ENCODE results near the gene KLF11.

KLF11 gene

GRCh38 chr2:10033251-10034006 lies 9.9 kb upstream of the KLF11 start:
- TF ChIP-seq FOXK2 (IDR thresholded peaks at IDR 0.05) = no peak
- no peak for TF ChIP-seq FOXA1 (IDR thresholded peaks at IDR 0.05)
- TF ChIP-seq TARDBP (IDR thresholded peaks at IDR 0.05) = no peak
- no peak for TF ChIP-seq BHLHE40 (IDR thresholded peaks at IDR 0.05; ENCODE audit: borderline replicate concordance)
- no peak for TF ChIP-seq LEF1 (IDR thresholded peaks at IDR 0.05; ENCODE audit: borderline replicate concordance)
- no peak for TF ChIP-seq ZNF384 (IDR thresholded peaks at IDR 0.05)
- no peak for TF ChIP-seq SP1 (IDR thresholded peaks at IDR 0.05)
- CTCF ChIA-PET = interaction anchor here (1.1 kb wide), 1 partner anchor 49 kb away, joined by 3 read pairs; no protein-coding TSS in a partner anchor
- POLR2A ChIA-PET = no interaction called here
- DNase-seq (ENCODE audit: extremely low spot score) = no peak

GRCh38 chr2:10034333-10035052 lies 8.9 kb upstream of the KLF11 start:
- ChIA-PET POLR2A (interaction anchor here (1.5 kb wide), 1 partner anchor 191 kb away, joined by 4 read pairs; the partner anchor contains the start of gene TAF1B), CTCF (interaction anchor here (0.6 to 0.8 kb wide), 3 partner anchors 47 to 403 kb away, joined by 3 to 4 read pairs (median 4); no protein-coding TSS in a partner anchor)
- no peak for DNase-seq (ENCODE audit: extremely low spot score)
- TF ChIP-seq BHLHE40 (IDR thresholded peaks at IDR 0.05; ENCODE audit: borderline replicate concordance) (no peak), LEF1 (IDR thresholded peaks at IDR 0.05; ENCODE audit: borderline replicate concordance) (no peak), ZNF384 (IDR thresholded peaks at IDR 0.05) (no peak), FOXK2 (IDR thresholded peaks at IDR 0.05) (no peak), TARDBP (IDR thresholded peaks at IDR 0.05) (no peak), ARNT (IDR thresholded peaks at IDR 0.05) (no peak), PKNOX1 (IDR thresholded peaks at IDR 0.05) (no peak), L3MBTL2 (conservative IDR thresholded peaks at IDR 0.05) (no peak), ELF4 (IDR thresholded peaks at IDR 0.05) (no peak), HDGF (IDR thresholded peaks at IDR 0.05; ENCODE audit: borderline replicate concordance) (no peak), SUZ12 (IDR thresholded peaks at IDR 0.05) (no peak), CTBP1 (IDR thresholded peaks at IDR 0.05; ENCODE audit: borderline replicate concordance) (no peak), NFRKB (IDR thresholded peaks at IDR 0.05) (no peak), SP1 (IDR thresholded peaks at IDR 0.05) (no peak), FOXA1 (IDR thresholded peaks at IDR 0.05) (no peak), FOXM1 (IDR thresholded peaks at IDR 0.05; ENCODE audit: borderline replicate concordance) (no peak)

GRCh38 chr2:10035053-10035422 lies 8.3 kb upstream of the KLF11 start:
- ChIA-PET CTCF (interaction anchor here (0.6 to 0.8 kb wide), 3 partner anchors 47 to 402 kb away, joined by 3 to 4 read pairs (median 4); no protein-coding TSS in a partner anchor), POLR2A (interaction anchor here (1.5 kb wide), 1 partner anchor 192 kb away, joined by 4 read pairs; the partner anchor contains the start of gene TAF1B)
- TF ChIP-seq L3MBTL2 (conservative IDR thresholded peaks at IDR 0.05) (no peak), ELF4 (IDR thresholded peaks at IDR 0.05) (no peak), FOXK2 (IDR thresholded peaks at IDR 0.05) (no peak), CTBP1 (IDR thresholded peaks at IDR 0.05; ENCODE audit: borderline replicate concordance) (no peak), NFRKB (IDR thresholded peaks at IDR 0.05) (no peak), HDGF (IDR thresholded peaks at IDR 0.05; ENCODE audit: borderline replicate concordance) (no peak), ARNT (IDR thresholded peaks at IDR 0.05) (no peak), BHLHE40 (IDR thresholded peaks at IDR 0.05; ENCODE audit: borderline replicate concordance) (no peak), FOXM1 (IDR thresholded peaks at IDR 0.05; ENCODE audit: borderline replicate concordance) (no peak)
- DNase-seq (ENCODE audit: extremely low spot score) = no peak

GRCh38 chr2:10035633-10036032 lies 7.7 kb upstream of the KLF11 start:
- CTCF ChIA-PET = no interaction called here

GRCh38 chr2:10036095-10036884 lies 7.1 kb upstream of the KLF11 start:
- TF ChIP-seq HDGF (IDR thresholded peaks at IDR 0.05; ENCODE audit: borderline replicate concordance) (no peak), ELF4 (IDR thresholded peaks at IDR 0.05) (no peak), ZNF384 (IDR thresholded peaks at IDR 0.05) (no peak), BHLHE40 (IDR thresholded peaks at IDR 0.05; ENCODE audit: borderline replicate concordance) (no peak), CTBP1 (IDR thresholded peaks at IDR 0.05; ENCODE audit: borderline replicate concordance) (no peak), FOXK2 (IDR thresholded peaks at IDR 0.05) (no peak), FOXM1 (IDR thresholded peaks at IDR 0.05; ENCODE audit: borderline replicate concordance) (no peak), L3MBTL2 (conservative IDR thresholded peaks at IDR 0.05) (no peak), PKNOX1 (IDR thresholded peaks at IDR 0.05) (no peak), FOXA1 (IDR thresholded peaks at IDR 0.05) (no peak), TARDBP (IDR thresholded peaks at IDR 0.05) (no peak), LEF1 (IDR thresholded peaks at IDR 0.05; ENCODE audit: borderline replicate concordance) (no peak), SUZ12 (IDR thresholded peaks at IDR 0.05) (no peak), ARNT (IDR thresholded peaks at IDR 0.05) (no peak), SP1 (IDR thresholded peaks at IDR 0.05) (no peak)
- ChIA-PET CTCF (interaction anchor here (0.6 to 0.7 kb wide), 2 partner anchors 92 to 499 kb away, joined by 3 to 4 read pairs; no protein-coding TSS in a partner anchor), POLR2A (no interaction called here)
- DNase-seq (ENCODE audit: extremely low spot score) = no peak

More at GRCh38 chr2:10035633-10036032, 7.7 kb upstream of the KLF11 start:
- POLR2A ChIA-PET = interaction anchor here (1.5 kb wide), 1 partner anchor 192 kb away, joined by 4 read pairs; the partner anchor contains the start of gene TAF1B
- no peak for TF ChIP-seq BHLHE40 (IDR thresholded peaks at IDR 0.05; ENCODE audit: borderline replicate concordance)
- TF ChIP-seq HDGF (IDR thresholded peaks at IDR 0.05; ENCODE audit: borderline replicate concordance) = no peak
- no peak for TF ChIP-seq FOXK2 (IDR thresholded peaks at IDR 0.05)
- TF ChIP-seq FOXA1 (IDR thresholded peaks at IDR 0.05) = no peak
- TF ChIP-seq LEF1 (IDR thresholded peaks at IDR 0.05; ENCODE audit: borderline replicate concordance) = no peak
- TF ChIP-seq TARDBP (IDR thresholded peaks at IDR 0.05) = no peak
- no peak for TF ChIP-seq NFRKB (IDR thresholded peaks at IDR 0.05)
- TF ChIP-seq ARNT (IDR thresholded peaks at IDR 0.05) = no peak
- TF ChIP-seq CTBP1 (IDR thresholded peaks at IDR 0.05; ENCODE audit: borderline replicate concordance) = no peak
- no peak for TF ChIP-seq SP1 (IDR thresholded peaks at IDR 0.05)
- no peak for DNase-seq (ENCODE audit: extremely low spot score)

Measured in HEK293T (cell line).